Lung (tissue), 12 donors: ENCODE measurements around the gene GALNT16. TPM values are rescaled to one million over a fixed set of nuclear protein-coding genes. Genes with fewer than 3 reads are reported as not detected.

Experiments
- ATAC-seq: fragments of 200-7000 bp; cut with Tn5 transposase; one replicate; pipeline ENCODE4 v1.9.1; 2020; ENCODE audit warnings: moderate number of reproducible peaks; ENCODE audit not compliant: insufficient read depth, low FRiP score
- DNase-seq, 3 donors: peaks; one replicate each; pipeline ENCODE4 v3.0.0-alpha.2; 2013 to 2017
- H3K27ac ChIP-seq, 2 donors: one replicate each; pipeline ENCODE4 v1.5.1; 2013; ENCODE audit warnings: mild to moderate bottlenecking in 2 of 2, moderate library complexity in 2 of 2, control low read depth in 1 of 2, inconsistent platforms in 1 of 2, low read depth in 1 of 2, low read length in 1 of 2
- H3K27me3 ChIP-seq, 3 donors: one replicate each; pipeline ENCODE4 v1.5.1; 2013; ENCODE audit warnings: low read length in 2 of 3; ENCODE audit not compliant: control insufficient read depth in 3 of 3, insufficient read depth in 3 of 3
- H3K36me3 ChIP-seq, 4 donors: one replicate each; pipeline ENCODE4 v1.5.1; 2013; ENCODE audit warnings: low read length in 4 of 4, mild to moderate bottlenecking in 1 of 4, moderate library complexity in 1 of 4; ENCODE audit not compliant: control insufficient read depth in 4 of 4, insufficient read depth in 4 of 4
- H3K4me1 ChIP-seq, 5 donors: one replicate each; pipeline ENCODE4 v1.5.1; 2013; ENCODE audit warnings: low read length in 5 of 5, mild to moderate bottlenecking in 2 of 5, moderate library complexity in 1 of 5; ENCODE audit not compliant: control insufficient read depth in 5 of 5, insufficient read depth in 5 of 5
- H3K4me3 ChIP-seq: one replicate; pipeline ENCODE4 v1.5.1; 2013; ENCODE audit warnings: mild to moderate bottlenecking, control low read depth, moderate library complexity
- H3K9ac ChIP-seq, 2 donors: one replicate each; pipeline ENCODE4 v1.5.1; 2013; ENCODE audit warnings: low read length in 2 of 2, control low read depth in 1 of 2; ENCODE audit not compliant: insufficient read depth in 1 of 2
- H3K9me3 ChIP-seq, 4 donors: one replicate each; pipeline ENCODE4 v1.5.1; 2013; ENCODE audit warnings: low read length in 3 of 4, mild to moderate bottlenecking in 1 of 4, moderate library complexity in 1 of 4; ENCODE audit not compliant: control insufficient read depth in 4 of 4, insufficient read depth in 3 of 4
- WGBS, 2 donors: extraction: QIAGEN DNeasy Blood & Tissue Kit; methylation state at CpG; one replicate each; pipeline ENCODE4 v1.1.7; 2013; 5-methylcytosine and 5-hydroxymethylcytosine counted together
- polyA plus RNA-seq, 2 donors: library from polyadenylated mRNA; stranded (reverse); fragments of 200-250 nt; gene quantifications; one replicate each; pipeline ENCODE4 v1.2.1, GENCODE V29; 2013
- total RNA-seq, 2 donors: library from RNA; depleted of rRNA in 1 of 2; stranded (reverse); fragments of >200 nt in 1 of 2; gene quantifications; one replicate each; pipeline ENCODE4 v1.2.1, GENCODE V29; 2014 to 2021
- TF ChIP-seq, protein P1 (sequence below): IDR thresholded peaks from 2 replicates; pipeline ENCODE4 v1.5.1; 2012; ENCODE audit warnings: mild to moderate bottlenecking; ENCODE audit errors: control extremely low read depth, extremely low read depth
- donor health status: control.
- donor health status: control.
- donor health status: Bipolar disorder and iron deficiency.
- donor health status: healthy.
- donor health status: DM: yes; HTN: yes; CAD: no.

GALNT16 gene
- total and polyA plus RNA-seq, 4 donors = 0.27 to 4.1 (median 1.4) TPM

DNA sequence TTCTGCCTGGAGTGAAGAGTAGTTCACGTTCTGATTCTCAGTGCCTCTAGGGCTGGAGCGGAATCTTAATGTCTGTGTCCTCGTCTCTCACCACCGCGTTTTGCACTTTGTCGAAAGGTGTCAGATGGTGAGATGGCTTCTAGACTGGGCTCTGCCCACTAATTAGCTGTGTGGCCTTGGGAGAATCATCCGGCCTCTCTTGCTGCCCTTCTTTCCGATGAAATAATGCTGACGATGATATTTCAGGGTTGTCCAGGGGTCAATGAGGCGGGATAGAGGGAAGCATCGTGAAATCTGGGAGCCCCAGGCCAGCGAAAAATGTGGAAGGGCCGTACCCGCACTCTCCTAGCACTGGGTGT is 811 bp upstream of the GALNT16 start:
- ATAC-seq = no peak
- Histone ChIP-seq H3K9me3 (peaks cover 0 to 2% (median 0%) of the 10 kb centered on the region in 4 donors), H3K36me3 (no peaks in the 10 kb centered on the region), H3K27ac (peak overlapping the region in 1 of 2 donors; percentile 56), H3K9ac (peak overlapping the region in 1 of 2 donors; percentile 38), H3K27me3 (peaks cover 0 to 26% (median 13%) of the 10 kb centered on the region in 3 donors), H3K4me3 (no peak overlapping the region), H3K4me1 (peaks cover 0 to 16% (median 11%) of the 10 kb centered on the region in 5 donors)
- no peak for DNase-seq
- WGBS, 2 donors = 25 to 28% methylated on average over 14 of the region's 14 CpGs
- TF ChIP-seq, protein P1, sequence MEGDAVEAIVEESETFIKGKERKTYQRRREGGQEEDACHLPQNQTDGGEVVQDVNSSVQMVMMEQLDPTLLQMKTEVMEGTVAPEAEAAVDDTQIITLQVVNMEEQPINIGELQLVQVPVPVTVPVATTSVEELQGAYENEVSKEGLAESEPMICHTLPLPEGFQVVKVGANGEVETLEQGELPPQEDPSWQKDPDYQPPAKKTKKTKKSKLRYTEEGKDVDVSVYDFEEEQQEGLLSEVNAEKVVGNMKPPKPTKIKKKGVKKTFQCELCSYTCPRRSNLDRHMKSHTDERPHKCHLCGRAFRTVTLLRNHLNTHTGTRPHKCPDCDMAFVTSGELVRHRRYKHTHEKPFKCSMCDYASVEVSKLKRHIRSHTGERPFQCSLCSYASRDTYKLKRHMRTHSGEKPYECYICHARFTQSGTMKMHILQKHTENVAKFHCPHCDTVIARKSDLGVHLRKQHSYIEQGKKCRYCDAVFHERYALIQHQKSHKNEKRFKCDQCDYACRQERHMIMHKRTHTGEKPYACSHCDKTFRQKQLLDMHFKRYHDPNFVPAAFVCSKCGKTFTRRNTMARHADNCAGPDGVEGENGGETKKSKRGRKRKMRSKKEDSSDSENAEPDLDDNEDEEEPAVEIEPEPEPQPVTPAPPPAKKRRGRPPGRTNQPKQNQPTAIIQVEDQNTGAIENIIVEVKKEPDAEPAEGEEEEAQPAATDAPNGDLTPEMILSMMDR = no peak

DNA sequence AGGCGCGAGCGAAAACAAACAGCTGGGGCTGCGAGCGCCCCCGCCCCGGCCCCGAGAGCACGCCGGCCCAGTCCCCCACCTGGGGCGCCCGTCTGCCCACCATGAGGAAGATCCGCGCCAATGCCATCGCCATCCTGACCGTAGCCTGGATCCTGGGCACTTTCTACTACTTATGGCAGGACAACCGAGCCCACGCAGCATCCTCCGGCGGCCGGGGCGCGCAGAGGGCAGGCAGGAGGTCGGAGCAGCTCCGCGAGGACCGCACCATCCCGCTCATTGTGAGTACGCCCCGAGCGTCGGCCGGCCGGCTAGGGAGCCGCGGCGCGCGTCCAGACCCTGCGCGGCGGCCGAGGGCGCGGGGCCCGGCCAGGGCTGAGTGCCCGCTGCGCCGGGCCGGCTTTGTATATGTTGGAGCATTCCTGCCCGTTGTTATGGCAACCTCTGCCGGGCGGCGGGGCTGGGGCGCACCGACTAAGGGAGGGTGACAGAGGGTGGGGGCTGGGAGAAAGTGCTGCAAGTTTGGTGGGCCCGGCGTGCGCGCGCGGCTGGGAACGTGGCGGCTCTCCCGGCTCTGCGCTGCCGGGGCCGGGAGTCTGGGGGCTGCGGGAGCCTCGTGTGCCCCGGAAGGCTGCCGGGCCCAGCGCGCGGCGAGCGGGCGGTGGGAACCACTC is 367 bp downstream of the GALNT16 start:
- peak overlapping the region; percentile 35 for H3K4me3 ChIP-seq
- no peaks in the 10 kb centered on the region for H3K36me3 ChIP-seq
- H3K27ac ChIP-seq = peak overlapping the region in 1 of 2 donors; percentile 65
- H3K4me1 ChIP-seq = peaks cover 0 to 16% (median 11%) of the 10 kb centered on the region in 5 donors
- peaks cover 0 to 26% (median 14%) of the 10 kb centered on the region in 3 donors for H3K27me3 ChIP-seq
- H3K9me3 ChIP-seq = no peaks in the 10 kb centered on the region
- ATAC-seq (no peak), DNase-seq (peak; percentile 62 to 76 (median 69))
- H3K9ac ChIP-seq = no peak overlapping the region
- TF ChIP-seq, protein P1 = no peak
- WGBS, 2 donors = 0 to 1% methylated on average over 67 to 78 of the region's 78 CpGs

DNA sequence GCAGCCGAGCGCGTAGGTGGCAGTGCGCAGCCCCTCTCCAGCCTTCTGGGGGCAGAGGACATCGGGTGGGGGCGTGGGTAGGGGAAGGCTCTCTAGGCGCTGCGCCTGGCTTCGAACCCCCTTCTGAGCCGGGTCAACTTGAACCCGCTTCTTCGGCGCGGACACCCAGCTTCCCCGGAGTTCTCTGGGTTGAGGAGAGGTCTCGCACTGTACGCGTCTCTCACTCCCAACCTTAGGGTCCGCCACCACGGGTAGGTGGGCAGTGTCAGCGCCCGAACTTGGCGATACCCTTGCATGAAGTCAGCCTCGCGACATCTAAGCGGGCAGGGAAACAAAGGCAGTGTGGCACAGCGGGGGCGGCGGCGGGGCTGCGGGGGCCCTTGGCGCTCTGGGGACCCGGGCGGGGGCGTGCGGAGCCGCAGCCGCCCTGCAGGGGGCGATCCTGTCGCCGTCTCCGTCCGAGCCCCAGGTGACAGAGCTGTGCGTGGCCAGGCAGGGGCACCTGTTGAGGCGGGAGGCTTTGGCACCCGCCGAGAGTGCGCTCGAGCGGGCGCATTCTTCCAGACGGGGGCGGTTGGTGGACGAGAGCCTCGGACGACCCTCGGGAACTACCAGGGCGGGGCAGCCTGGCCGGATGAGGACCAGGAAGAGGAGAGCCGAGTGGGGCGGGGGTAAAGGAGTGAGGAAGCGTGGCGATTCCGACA is 1.1 kb downstream of the GALNT16 start:
- DNase-seq (peak in 1 of 3 donors; percentile 30), ATAC-seq (no peak)
- H3K9me3 ChIP-seq = no peaks in the 10 kb centered on the region
- whole genome bisulfite sequencing, 2 donors = 1% methylated on average over 57 to 64 of the region's 64 CpGs
- TF ChIP-seq, protein P1 = no peak
- peaks cover 0 to 16% (median 11%) of the 10 kb centered on the region in 5 donors for H3K4me1 ChIP-seq
- H3K4me3 ChIP-seq = peak overlapping the region; percentile 35
- peak overlapping the region in 1 of 2 donors; percentile 65 for H3K27ac ChIP-seq
- no peaks in the 10 kb centered on the region for H3K36me3 ChIP-seq
- no peak overlapping the region for H3K9ac ChIP-seq
- H3K27me3 ChIP-seq = peaks cover 0 to 26% (median 14%) of the 10 kb centered on the region in 3 donors
